K562 (cell line): Measurements from ENCODE around the gene TLR1. TPM values are rescaled to one million over a fixed set of nuclear protein-coding genes. Genes with fewer than 3 reads are reported as not detected.

Experiments used
- ATAC-seq: fragments of 200-7000 bp; cut with Tn5 transposase; 3 replicates; pipeline ENCODE4 v1.9.1; 2020; ENCODE audit warnings: moderate library complexity
- BruUV-seq: library from RNA; stranded (reverse); fragments of 400-500 nt; replicated peaks from 2 replicates; lab custom pipeline; 2021; lab: Mats Ljungman, UMichigan
- CTCF ChIA-PET: fragments of 300-600 bp; formaldehyde crosslinking; extraction: SDS; loops from one replicate; lab custom pipeline; 2021; ENCODE audit warnings: low intra/inter-chr PET ratio; lab: Yijun Ruan, JAX
- POLR2A ChIA-PET: fragments of 300-600, 350-650 bp; sonication (Branson Sonifier 250); formaldehyde crosslinking; extraction: SDS; loops from one replicate; lab custom pipeline; 2021; ENCODE audit warnings: antibody characterized with exemption, inconsistent platforms; lab: Yijun Ruan, JAX
- DNase-seq, 4 experiments: peaks; one replicate each; pipeline versions ENCODE4 v3.0.0 to v3.0.0-alpha.2; 2011 to 2018; ENCODE audit warnings: low spot score in 3 of 4, mixed read lengths in 3 of 4; ENCODE audit errors: extremely low read depth in 1 of 4
- FAIRE-seq: peaks from 2 replicates; lab custom pipeline; 2011; peaks lifted over from hg19 to GRCh38; lab: Jason Lieb, UNC
- H2AFZ ChIP-seq: 2 replicates; pipeline ENCODE4 v1.6.0; 2011; ENCODE audit warnings: low read depth, low read length, control low read depth, inconsistent platforms
- H3K27ac ChIP-seq: fragments of 200-600 bp; 3 replicates; pipeline ENCODE4 v1.8.0; 2011; ENCODE audit warnings: low read depth, mild to moderate bottlenecking, control low read depth, inconsistent platforms, low read length, moderate library complexity, mixed read lengths; ENCODE audit errors: extremely low read depth
- H3K27me3 ChIP-seq, 2 experiments: fragments of 300-600 bp in 1 of 2; 2 replicates in 1 of 2; 3 replicates in 1 of 2; pipeline versions ENCODE4 v1.6.0 to v1.8.0; 2011; ENCODE audit warnings: inconsistent platforms in 2 of 2, low read length in 2 of 2, mild to moderate bottlenecking in 1 of 2, mixed read lengths in 1 of 2, moderate library complexity in 1 of 2; ENCODE audit not compliant: control insufficient read depth in 2 of 2, insufficient read depth in 2 of 2
- H3K36me3 ChIP-seq: fragments of 300-600 bp; 3 replicates; pipeline ENCODE4 v1.8.0; 2011; ENCODE audit warnings: mild to moderate bottlenecking, low read length, inconsistent platforms; ENCODE audit not compliant: control insufficient read depth, insufficient read depth
- H3K4me1 ChIP-seq, 2 experiments: fragments of 200-600 bp in 1 of 2; replicated peaks in 1 of 2; 2 replicates in 1 of 2; 3 replicates in 1 of 2; pipeline versions ENCODE4 v1.5.1 to v1.8.0; 2011; ENCODE audit warnings: inconsistent platforms in 2 of 2, low read length in 2 of 2, mild to moderate bottlenecking in 1 of 2, mixed read lengths in 1 of 2, moderate library complexity in 1 of 2; ENCODE audit not compliant: control insufficient read depth in 2 of 2, insufficient read depth in 2 of 2
- H3K4me2 ChIP-seq: 2 replicates; pipeline ENCODE4 v1.6.1; 2011; ENCODE audit warnings: low read length, control low read depth, inconsistent platforms, mixed read lengths; ENCODE audit not compliant: insufficient read depth
- H3K4me3 ChIP-seq: fragments of 200-600 bp; sonication (generic), shearing (Covaris generic); 2 replicates; pipeline ENCODE4 v1.5.1; 2016; ENCODE audit warnings: control low read depth, inconsistent platforms
- H3K79me2 ChIP-seq: fragments of 200-600 bp; 3 replicates; pipeline ENCODE4 v1.8.0; 2011; ENCODE audit warnings: low read length, inconsistent platforms; ENCODE audit not compliant: control insufficient read depth, insufficient read depth
- H3K9ac ChIP-seq, 2 experiments: 2 replicates each; pipeline versions ENCODE4 v1.6.0 to v1.6.1; 2011; ENCODE audit warnings: low read depth in 2 of 2, low read length in 2 of 2, control low read depth in 1 of 2, inconsistent platforms in 1 of 2, mild to moderate bottlenecking in 1 of 2, mixed read lengths in 1 of 2; ENCODE audit not compliant: insufficient read depth in 1 of 2
- H3K9me1 ChIP-seq: one replicate; pipeline ENCODE4 v1.6.0; 2011; ENCODE audit warnings: inconsistent platforms, mild to moderate bottlenecking, low read length, moderate library complexity; ENCODE audit not compliant: control insufficient read depth, insufficient read depth
- H3K9me3 ChIP-seq: replicated peaks from 2 replicates; pipeline ENCODE4 v1.5.1; 2011; ENCODE audit warnings: low read depth, low read length, inconsistent platforms; ENCODE audit not compliant: control insufficient read depth, insufficient read depth
- H4K20me1 ChIP-seq: replicated peaks from 2 replicates; pipeline ENCODE4 v1.6.1; 2011; ENCODE audit warnings: low read length, inconsistent platforms, mixed read lengths; ENCODE audit not compliant: control insufficient read depth, insufficient read depth
- CEBPG ChIP-seq, 3 experiments: fragments of 200-800 bp in 1 of 3; sonication (Bioruptor generic) in 1 of 3; sonication (generic) in 1 of 3; formaldehyde crosslinking in 1 of 3; IDR thresholded peaks in 2 of 3; conservative IDR thresholded peaks in 1 of 3; 2 replicates each; pipeline versions ENCODE4 v1.6.1 to v1.8.0; 2016 to 2022; ENCODE audit warnings: missing compliant biosample characterization in 2 of 3, missing genetic modification characterization in 2 of 3, mild to moderate bottlenecking in 1 of 3, missing genetic modification reagents in 1 of 3
- PPARD ChIP-seq: fragments of 250-450 bp; sonication (Bioruptor Pico); IDR thresholded peaks from 2 replicates; pipeline ENCODE4 v1.8.0; 2022; ENCODE audit warnings: inconsistent platforms, mild to moderate bottlenecking, moderate library complexity
- SLC30A9 ChIP-seq: fragments of 250-450 bp; sonication (Bioruptor Pico); IDR thresholded peaks from 2 replicates; pipeline ENCODE4 v1.8.0; 2022; ENCODE audit warnings: mild to moderate bottlenecking, moderate library complexity
- TSHZ1 ChIP-seq: fragments of 250-450 bp; sonication (Bioruptor Pico); IDR thresholded peaks from 2 replicates; pipeline ENCODE4 v1.4.0; 2020; ENCODE audit warnings: mild to moderate bottlenecking, moderate library complexity
- WGBS: fragments of 100-300 bp; shearing (Covaris generic); methylation state at CpG from one replicate; pipeline ENCODE4 v1.1.6; 2016; ENCODE audit warnings: low coverage, mixed read lengths; ENCODE audit not compliant: insufficient coverage; ENCODE audit errors: missing lambda C conversion rate; 5-methylcytosine and 5-hydroxymethylcytosine counted together
- in situ Hi-C: fragments of 300-500 bp; cut with MboI; formaldehyde crosslinking; loops from 4 replicates; pipeline ENCODE4 v1.15.0; 2018; ENCODE audit warnings: inconsistent platforms, mixed read lengths
- intact Hi-C: fragments of 100-400 bp; cut with micrococcal nuclease; formaldehyde crosslinking; loops from 2 replicates; pipeline ENCODE4 v1.14.2; 2022
- polyA plus RNA-seq, 8 experiments: library from polyadenylated mRNA; depleted of rRNA in 4 of 8; stranded (reverse) in 5 of 8; unstranded in 3 of 8; fragments of >200 nt; fragmentation: Nextera tagmentation in 2 of 8; fragmentation: Illumina TruSeq in 1 of 8; extraction: Ambion mirVana in 2 of 8; extraction: Trizol in 1 of 8; gene quantifications; 2 replicates each; pipeline versions ENCODE4 v1.2.1 to v1.2.3, GENCODE V29; 2011 to 2014; ENCODE audit warnings: inconsistent platforms in 1 of 8, missing spikeins in 1 of 8
- total RNA-seq, 7 experiments: library from RNA; depleted of rRNA in 6 of 7; stranded (reverse); fragments of >200 nt in 6 of 7; fragmentation: Illumina TruSeq in 2 of 7; extraction: Trizol in 2 of 7; gene quantifications; 2 replicates each; pipeline versions ENCODE4 v1.2.1 to v1.2.3, GENCODE V29; 2011 to 2021; ENCODE audit warnings: low replicate concordance in 1 of 7

The TLR1 gene
- total and polyA plus RNA-seq, 9 of the 15 experiments (the other 6 are each of a cell fraction or from before 2014, with no cell fraction given) = 0.11 to 0.49 (median 0.29) TPM

DNA sequence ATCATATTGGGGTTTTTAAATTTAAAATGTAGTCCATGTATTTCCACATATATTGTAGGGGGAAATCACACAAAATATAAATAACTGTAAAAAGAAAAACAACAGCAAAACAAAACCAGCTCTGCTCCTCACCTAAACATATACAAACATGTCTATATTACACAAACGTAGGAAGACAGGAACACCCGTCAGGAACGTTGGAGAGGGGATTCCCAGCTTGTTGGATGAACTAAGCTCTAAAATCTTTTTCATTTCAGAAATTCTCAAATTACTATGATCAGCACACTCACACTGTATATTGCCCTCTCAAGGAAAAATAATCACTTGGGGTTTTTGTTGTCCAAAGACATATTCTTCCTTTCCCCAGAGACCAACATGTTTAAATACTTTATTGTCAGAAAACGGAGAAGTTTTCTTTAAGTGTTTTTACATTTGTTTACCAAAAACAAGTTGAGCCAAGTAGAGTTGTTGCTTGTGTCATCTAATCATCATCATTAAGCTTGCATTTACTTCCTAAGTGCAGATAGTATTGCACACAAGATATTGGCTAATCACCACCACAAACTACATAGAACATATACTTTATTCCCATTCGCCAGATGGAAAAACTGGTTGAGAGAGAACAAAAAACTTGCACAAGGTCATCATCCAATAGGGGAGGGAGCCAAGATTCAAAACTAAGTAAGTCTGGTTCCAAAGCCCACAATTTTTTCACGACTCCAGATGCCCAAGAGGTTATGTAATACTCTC lies 19.4 kb downstream of the TLR1 start:
- CTCF ChIA-PET = no interaction called here
- Histone ChIP-seq H2AFZ (no peak overlapping the region), H3K4me2 (no peak overlapping the region), H3K36me3 (no peaks in the 10 kb centered on the region), H3K79me2 (no peaks in the 10 kb centered on the region), H3K4me1 (no peaks in the 10 kb centered on the region), H3K27ac (no peak overlapping the region), H3K9me1 (no peaks in the 10 kb centered on the region)
- FAIRE-seq = no peak
- DNase-seq = no peak
- intact Hi-C loops = no loop called here
- in situ Hi-C loops = no loop called here
- TF ChIP-seq TSHZ1 (CRISPR knock-in tag) (no peak), SLC30A9 (CRISPR knock-in tag) (no peak), PPARD (no peak), CEBPG (CRISPR knock-in tag; IDR thresholded peaks at IDR 0.05) (no peak), CEBPG (tag; conservative IDR thresholded peaks at IDR 0.05 in 1 of 2, IDR thresholded peaks at IDR 0.05 in 1 of 2) (0 out of 4 replicates have a peak, but pooled peaks of 1 of the 2 experiments have one; percentile 15)
- TF ChIP-seq, all 486 proteins: peak for 1
- Histone ChIP-seq H3K9ac (no peak overlapping the region), H4K20me1 (no peaks in the 10 kb centered on the region), H3K9me3 (no peaks in the 10 kb centered on the region), H3K27me3 (peaks cover 0 to 9% of the 10 kb centered on the region in 2 experiments; a peak in 3 of 5 replicates), H3K4me3 (no peak overlapping the region)
- POLR2A ChIA-PET = interaction anchor here (1.3 kb wide), 1 partner anchor 12 kb away, joined by 4 read pairs; no protein-coding TSS in a partner anchor
- BruUV-seq = no TSS peak
- WGBS = 5% methylated on average over 6 of the region's 6 CpGs
- ATAC-seq = no peak
